ENCODE data around the gene NR2E3. TPM values are rescaled to one million over a fixed set of nuclear protein-coding genes. Genes with fewer than 3 reads are reported as not detected.

Gene NR2E3
- total RNA-seq, 1 donor from 2014 or later, result not detected

- intact Hi-C loops (cut with micrococcal nuclease), result no loop called here
- H3K4me3 ChIP-seq, result no peak overlapping the region
- no peaks in the 10 kb centered on the region for H3K36me3 ChIP-seq
- H3K9me3 ChIP-seq (replicated peaks), result no peaks in the 10 kb centered on the region
- H3K27me3 ChIP-seq (ENCODE audit: low read depth), result no peaks in the 10 kb centered on the region
- H3K27ac ChIP-seq (replicated peaks), result no peak overlapping the region
- no peak for TF ChIP-seq CTCF (IDR thresholded peaks at IDR 0.05; ENCODE audit: borderline replicate concordance)
- H3K4me1 ChIP-seq, result peaks cover 12% of the 10 kb centered on the region
- DNase-seq, result no peak
Observed at GRCh38 chr15:71786673-71787072, 23.7 kb upstream of the NR2E3 start.

GRCh38 chr15:71788646-71789579, 21.4 kb upstream of the NR2E3 start:
- Histone ChIP-seq H3K9me3 (replicated peaks) (no peaks in the 10 kb centered on the region), H3K4me1 (peaks cover 9% of the 10 kb centered on the region), H3K4me3 (no peak overlapping the region), H3K27me3 (ENCODE audit: low read depth) (no peaks in the 10 kb centered on the region), H3K27ac (replicated peaks) (no peak overlapping the region), H3K36me3 (no peaks in the 10 kb centered on the region)
- intact Hi-C loops (cut with micrococcal nuclease), result no loop called here
- DNase-seq, result no peak
- no peak for TF ChIP-seq CTCF (IDR thresholded peaks at IDR 0.05; ENCODE audit: borderline replicate concordance)

- H3K36me3 ChIP-seq, result no peaks in the 10 kb centered on the region
- no peak for TF ChIP-seq CTCF (IDR thresholded peaks at IDR 0.05; ENCODE audit: borderline replicate concordance)
- no peak overlapping the region for H3K27ac ChIP-seq (replicated peaks)
- no peaks in the 10 kb centered on the region for H3K27me3 ChIP-seq (ENCODE audit: low read depth)
- peaks cover 9% of the 10 kb centered on the region for H3K4me1 ChIP-seq
- H3K9me3 ChIP-seq (replicated peaks), result no peaks in the 10 kb centered on the region
- intact Hi-C loops (cut with micrococcal nuclease), result no loop called here
- DNase-seq, result no peak
- H3K4me3 ChIP-seq, result no peak overlapping the region
Observed at GRCh38 chr15:71789616-71790015, 20.7 kb upstream of the NR2E3 start.

- intact Hi-C loops (cut with micrococcal nuclease), result no loop called here
Observed at GRCh38 chr15:71790081-71790480, 20.3 kb upstream of the NR2E3 start.

GRCh38 chr15:71791975-71792374, 18.4 kb upstream of the NR2E3 start:
- no peaks in the 10 kb centered on the region for H3K9me3 ChIP-seq (replicated peaks)
- intact Hi-C loops (cut with micrococcal nuclease), result no loop called here
- no peak for DNase-seq
- H3K36me3 ChIP-seq, result no peaks in the 10 kb centered on the region
- no peak overlapping the region for H3K4me3 ChIP-seq
- TF ChIP-seq CTCF (IDR thresholded peaks at IDR 0.05; ENCODE audit: borderline replicate concordance), result no peak
- peaks cover 9% of the 10 kb centered on the region for H3K4me1 ChIP-seq
- no peaks in the 10 kb centered on the region for H3K27me3 ChIP-seq (ENCODE audit: low read depth)
- H3K27ac ChIP-seq (replicated peaks), result no peak overlapping the region

More at GRCh38 chr15:71790081-71790480, 20.3 kb upstream of the NR2E3 start:
- H3K4me1 ChIP-seq, result peaks cover 9% of the 10 kb centered on the region
- H3K9me3 ChIP-seq (replicated peaks), result no peaks in the 10 kb centered on the region
- H3K4me3 ChIP-seq, result no peak overlapping the region
- H3K27ac ChIP-seq (replicated peaks), result no peak overlapping the region
- no peak for DNase-seq
- no peaks in the 10 kb centered on the region for H3K27me3 ChIP-seq (ENCODE audit: low read depth)
- H3K36me3 ChIP-seq, result no peaks in the 10 kb centered on the region
- TF ChIP-seq CTCF (IDR thresholded peaks at IDR 0.05; ENCODE audit: borderline replicate concordance), result no peak

Measured in left ventricle myocardium inferior (tissue), 1 donor.